ENCODE data around the gene IGFBP6.

Gene IGFBP6

DNA sequence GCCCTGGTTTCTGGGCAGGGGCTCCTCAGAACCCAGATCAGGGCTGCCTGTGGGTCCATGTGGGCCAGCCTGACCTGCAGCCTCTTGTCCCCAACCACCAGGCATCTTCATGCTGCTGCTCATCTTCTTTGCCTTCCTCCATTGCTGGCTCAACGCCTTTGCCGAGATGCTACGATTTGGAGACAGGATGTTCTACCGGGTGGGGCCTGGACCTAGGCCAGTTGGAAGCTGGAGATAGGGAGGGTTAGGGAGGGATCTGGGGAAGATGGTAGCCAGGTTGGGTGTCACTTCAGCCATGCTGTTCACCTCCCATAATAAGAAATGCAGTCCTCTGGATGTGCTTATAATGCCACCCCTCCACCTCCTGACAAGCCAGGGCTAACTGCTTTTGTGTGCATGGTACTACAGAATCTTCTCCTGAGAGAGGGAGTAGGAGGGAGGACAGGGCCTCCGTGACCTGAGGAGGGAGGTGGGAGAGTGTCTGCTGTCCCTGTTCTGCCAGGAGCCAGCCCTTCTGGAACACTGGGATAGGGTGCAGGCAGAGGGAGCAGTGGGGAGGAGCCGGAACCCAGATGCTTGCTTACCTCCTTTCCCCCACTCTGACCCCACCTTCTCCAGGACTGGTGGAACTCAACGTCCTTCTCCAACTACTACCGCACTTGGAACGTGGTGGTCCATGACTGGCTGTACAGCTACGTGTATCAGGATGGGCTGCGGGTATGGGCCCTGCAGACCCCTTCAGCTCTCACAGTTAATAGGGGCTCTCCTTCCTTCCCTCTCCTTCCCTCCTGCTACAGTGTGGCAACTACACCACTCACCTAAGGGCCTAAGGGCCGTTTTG, 23.4 kb downstream of the IGFBP6 start:
- DNase-seq (ENCODE audit: low read depth) = no peak

DNA sequence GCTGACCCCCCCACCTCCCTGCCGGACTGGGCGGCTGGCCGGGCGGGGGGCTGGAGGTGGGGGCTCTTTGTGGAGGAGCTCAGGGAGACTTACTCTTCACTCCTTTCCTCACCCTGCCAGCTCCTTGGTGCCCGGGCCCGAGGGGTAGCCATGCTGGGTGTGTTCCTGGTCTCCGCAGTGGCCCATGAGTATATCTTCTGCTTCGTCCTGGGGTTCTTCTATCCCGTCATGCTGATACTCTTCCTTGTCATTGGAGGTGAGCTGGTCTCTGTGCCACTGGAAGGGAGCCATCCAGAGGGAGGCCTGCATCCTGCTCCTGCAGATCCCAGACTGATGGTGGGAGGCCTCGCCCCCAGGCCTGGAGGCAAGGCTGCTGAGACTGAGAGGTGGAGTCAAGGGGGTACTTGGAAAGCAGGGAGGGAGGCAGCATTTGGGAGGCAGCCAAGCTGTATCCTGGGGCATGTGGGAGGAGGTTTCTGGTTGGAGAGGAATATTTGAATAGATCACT, 25.5 kb downstream of the IGFBP6 start:
- DNase-seq (ENCODE audit: low read depth) = no peak

DNA sequence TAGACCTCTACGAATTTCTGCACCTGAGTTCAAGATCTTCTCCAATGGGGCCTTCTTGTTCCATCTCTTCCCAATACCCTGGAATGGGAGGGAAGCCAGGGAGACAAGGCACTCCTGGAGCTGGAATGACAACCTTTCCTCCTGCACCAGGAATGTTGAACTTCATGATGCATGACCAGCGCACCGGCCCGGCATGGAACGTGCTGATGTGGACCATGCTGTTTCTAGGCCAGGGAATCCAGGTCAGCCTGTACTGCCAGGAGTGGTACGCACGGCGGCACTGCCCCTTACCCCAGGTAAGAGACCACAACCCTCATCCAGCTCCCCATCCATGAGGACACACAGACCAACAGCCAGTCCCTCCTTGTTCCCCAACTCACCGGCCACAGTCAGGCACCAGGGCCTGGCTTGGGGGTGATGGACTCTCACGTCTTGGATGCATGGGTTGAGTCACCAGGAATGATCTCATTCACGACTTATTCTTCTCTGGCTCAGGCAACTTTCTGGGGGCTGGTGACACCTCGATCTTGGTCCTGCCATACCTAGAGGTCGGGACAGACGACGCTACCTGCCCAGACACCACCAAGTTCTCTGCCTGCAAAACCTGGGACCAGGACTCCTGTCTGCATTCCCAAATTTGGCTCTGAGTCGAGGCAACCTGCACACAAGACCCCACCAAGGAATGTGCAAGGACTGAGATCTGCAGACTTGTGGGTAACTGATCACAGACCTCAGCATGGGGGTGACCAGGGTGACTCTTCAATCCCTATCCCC, 26.3 kb downstream of the IGFBP6 start:
- DNase-seq (ENCODE audit: low read depth) = no peak

DNA sequence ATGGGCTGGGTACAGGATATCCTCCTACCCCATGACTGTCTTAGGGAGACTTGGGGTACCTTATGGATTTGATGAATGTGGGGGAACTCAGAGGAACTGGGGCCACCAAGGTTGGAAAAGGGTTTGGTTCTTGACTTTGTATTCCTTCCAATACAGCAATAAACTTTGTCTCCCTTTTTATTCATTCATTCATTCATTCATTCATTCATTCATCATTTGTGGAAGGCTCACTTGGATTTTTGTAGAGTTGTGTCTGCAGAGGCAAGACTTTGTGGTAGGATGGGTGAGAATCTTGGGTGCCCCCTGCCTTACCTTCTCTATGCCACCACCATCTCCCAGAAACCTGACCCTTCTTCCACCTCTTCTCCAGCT, 26.9 kb downstream of the IGFBP6 start:
- DNase-seq (ENCODE audit: low read depth) = no peak

DNA sequence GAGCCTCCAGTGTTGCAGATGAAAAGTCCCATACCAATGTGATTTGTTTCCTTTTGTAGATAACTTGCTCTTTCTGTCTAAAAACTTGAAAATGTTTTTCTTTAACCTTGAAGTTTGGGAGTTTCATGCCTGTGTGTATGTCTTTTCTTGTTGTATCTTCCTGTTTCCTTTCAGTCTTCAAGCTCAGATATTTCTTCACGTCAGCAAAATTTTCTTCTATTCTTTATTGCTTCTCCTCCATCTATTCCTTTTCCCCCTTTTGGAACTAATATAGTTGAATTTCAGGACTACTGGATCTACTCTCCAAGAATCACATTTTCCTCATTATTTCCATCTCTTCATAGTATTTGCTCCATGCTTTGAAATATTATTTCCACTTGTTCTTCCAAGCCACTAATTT, 29.7 kb downstream of the IGFBP6 start:
- DNase-seq (ENCODE audit: low read depth) = no peak

DNA sequence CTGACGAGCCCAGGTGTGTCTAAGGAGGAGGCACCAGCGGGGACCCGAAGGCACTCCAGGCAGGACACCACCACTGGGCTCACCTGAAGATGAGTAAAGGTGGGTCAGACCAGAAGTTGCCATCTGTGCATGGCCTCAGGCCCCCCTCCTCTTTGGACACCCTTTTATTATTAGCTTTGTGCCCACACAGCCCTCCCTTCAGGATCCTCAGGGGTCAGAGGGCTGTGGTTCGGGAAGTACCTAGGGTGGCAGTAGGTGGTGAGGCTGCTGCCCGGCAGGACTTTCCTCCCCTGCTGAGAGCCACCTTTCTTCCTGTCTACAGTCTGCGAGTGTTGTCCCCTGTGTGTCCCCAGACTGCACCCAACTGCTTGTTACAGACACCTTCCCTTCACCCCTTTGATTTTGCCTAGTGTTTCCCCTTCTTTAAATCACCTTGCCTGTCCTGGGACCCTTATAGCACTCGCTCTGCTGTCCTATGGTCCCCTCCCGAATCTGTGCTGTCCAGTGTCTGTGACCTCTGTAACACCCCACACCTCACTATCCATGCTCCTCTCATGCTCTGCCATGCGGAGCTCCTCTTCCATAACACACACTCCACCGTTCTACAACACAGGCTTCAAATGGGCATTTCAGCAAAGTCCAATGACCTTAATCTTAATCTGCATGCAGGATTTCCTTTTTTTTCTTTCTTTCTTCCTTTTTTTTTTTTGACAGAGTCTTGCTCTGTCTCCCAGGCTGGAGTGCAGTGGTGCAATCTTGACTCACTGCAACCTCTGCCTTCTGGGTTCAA, 31.5 kb downstream of the IGFBP6 start:
- no peak for DNase-seq (ENCODE audit: low read depth)

DNA sequence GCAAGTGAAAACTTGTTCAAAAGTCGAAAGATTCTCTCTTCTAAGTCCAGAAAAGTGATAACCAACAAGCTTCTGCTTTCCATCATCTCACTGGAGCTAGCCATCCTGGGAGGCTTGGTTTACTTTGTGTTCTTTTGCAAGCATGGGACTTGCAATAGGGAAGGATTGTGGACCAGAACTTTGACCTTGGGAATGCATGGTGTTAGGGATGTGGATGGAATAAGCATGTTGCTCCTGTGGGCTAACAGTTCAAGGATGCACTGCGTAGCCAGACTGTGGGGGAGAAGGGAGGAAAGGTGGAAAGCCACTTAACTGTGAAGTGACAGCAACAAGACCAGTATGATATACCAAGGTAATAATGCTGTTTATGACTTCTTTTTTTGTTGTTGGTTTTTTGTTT, 34.4 kb downstream of the IGFBP6 start:
- DNase-seq (ENCODE audit: low read depth) = no peak

DNA sequence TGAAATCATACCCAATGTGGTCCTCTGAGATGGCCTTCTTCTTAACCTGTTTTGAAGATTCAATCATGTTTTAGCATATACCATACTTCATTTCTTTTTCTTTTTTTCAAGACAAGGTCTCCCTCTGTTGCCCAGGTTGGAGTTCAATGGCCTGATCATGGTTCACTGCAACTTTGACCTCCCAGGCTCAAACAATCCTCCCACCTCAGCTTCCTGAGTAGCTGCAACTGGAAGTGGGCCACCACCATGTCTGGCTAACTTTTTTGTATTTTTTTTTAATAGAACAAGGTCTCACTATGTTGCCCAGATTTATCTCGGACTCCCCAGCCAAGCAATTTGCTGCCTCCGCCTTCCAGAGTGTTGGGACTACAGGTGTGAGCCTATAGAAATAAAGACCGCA, 36.3 kb downstream of the IGFBP6 start:
- no peak for DNase-seq (ENCODE audit: low read depth)

DNA sequence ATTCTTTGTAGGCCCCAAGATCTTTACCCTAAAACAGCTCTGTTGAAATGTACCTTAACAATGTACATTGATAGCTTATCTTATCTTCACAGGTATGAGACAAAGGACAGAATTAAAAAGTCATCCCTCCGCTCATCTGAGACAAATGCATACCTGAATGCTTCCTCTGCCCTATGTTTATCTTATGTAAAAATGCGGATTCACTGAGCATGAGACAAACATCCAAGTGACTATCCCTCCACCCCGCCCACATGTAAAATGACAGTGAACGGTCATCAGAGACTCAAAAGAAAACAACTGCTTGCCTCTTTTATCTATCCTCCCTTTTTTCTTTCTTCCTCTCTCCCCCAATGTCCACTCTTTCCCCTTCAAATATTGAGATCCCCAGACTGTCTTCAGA, 45.9 kb downstream of the IGFBP6 start:
- DNase-seq (ENCODE audit: low read depth) = no peak

DNA sequence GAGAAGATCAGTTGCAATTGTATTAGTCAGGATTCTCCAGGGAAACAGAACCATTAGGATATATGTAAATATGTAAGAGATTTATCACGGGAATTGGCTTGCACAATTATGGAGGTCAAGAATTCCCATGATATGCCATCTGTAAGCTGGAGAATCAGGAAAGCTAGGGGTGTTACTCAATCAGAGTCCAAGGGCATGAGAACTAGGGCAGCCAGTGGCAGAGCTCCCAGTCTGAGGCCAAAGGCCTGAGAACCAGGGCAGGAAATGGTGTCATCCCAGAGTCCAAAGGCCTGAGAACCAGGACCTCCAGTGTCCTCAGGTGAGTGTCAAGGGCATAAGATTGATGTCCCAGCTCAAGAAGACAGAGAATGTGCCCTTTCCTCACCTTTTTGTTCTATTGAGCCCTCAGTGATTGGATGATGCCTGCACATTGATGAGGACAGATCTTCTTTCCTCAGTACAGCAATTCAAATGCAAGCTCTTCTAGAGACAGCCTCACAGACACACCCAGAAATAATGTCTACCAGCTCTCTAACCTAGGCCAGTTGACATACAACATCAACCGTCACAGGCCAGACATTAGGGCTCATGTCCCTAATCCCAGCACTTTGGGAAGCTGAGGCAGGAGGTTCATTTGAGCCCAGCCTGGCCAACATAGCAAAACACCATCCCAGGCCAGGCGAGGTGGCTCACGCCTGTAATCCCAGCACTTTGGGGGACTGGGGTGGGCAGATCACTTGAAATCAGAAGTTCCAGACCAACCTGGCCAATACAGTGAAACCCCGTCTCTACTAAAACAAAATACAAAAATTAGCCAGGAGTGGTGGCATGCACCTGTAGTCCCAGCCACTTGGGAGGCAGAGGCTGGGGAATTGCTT, 48.2 kb downstream of the IGFBP6 start:
- DNase-seq (ENCODE audit: low read depth) = no peak

DNA sequence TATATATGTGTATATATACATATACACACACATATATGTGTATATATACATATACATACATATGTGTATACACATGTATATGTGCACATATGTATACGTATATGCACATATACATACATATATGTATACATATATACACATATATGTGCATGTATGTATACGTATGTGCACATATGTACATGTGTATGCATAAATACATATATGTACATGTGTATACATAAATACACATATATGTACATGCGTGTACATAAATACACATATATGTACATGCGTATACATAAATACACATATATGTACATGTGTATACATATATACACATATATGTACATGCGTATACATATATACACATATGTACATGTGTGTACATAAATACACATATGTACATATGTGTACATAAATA, 49.7 kb downstream of the IGFBP6 start:
- no peak for DNase-seq (ENCODE audit: low read depth)

DNA sequence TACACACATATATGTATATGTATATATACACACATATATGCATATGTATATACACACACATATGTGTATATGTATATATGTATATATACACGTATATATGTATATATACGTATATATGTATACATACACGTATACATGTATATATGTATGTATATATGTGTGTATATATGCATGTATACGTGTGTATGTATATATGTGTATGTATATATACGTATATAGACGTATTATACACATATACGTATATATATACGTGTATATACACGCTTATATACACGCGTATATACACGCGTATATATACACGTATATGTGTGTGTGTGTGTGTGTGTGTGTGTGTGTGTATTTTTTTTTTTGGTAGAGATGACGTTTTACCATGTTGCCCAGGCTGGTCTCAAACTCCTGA, 50.2 kb downstream of the IGFBP6 start:
- no peak for DNase-seq (ENCODE audit: low read depth)

DNA sequence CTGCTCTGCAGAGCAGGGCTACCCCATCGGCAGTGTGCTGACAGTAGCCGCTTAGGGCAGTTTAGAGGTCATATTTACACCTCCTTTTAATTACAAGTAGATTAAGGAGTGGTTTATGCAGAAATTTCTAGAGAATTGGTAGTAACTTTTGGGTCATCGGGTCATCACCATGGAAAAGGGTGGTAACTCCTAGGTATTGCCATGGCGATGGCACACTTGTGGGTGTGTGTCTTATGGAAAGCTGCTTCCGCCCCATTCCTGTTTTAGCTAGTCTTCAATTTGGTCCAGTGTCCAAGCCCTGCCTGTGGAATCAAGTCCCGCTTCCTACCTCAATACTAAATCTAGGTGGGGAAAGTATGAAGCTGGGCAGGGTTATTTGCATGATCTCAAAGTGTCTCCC, 53.6 kb downstream of the IGFBP6 start:
- no peak for DNase-seq (ENCODE audit: low read depth)

Measured in activated gamma-delta T cell treated with anti-CD3 and anti-CD28 coated beads, Interleukin-2, amount 50 U/mL, for 16 hours (primary cell).